HepG2 (cell line): ENCODE results near the gene CARD8. TPM values are rescaled to one million over a fixed set of nuclear protein-coding genes. Genes with fewer than 3 reads are reported as not detected.

Experiments used
- ATAC-seq: fragments of 200-7000 bp; cut with Tn5 transposase; 3 replicates; pipeline ENCODE4 v1.9.1; 2020; ENCODE audit warnings: mild to moderate bottlenecking, moderate library complexity
- BruUV-seq: library from RNA; stranded (reverse); fragments of 400-500 nt; replicated peaks from 2 replicates; lab custom pipeline; 2021; lab: Mats Ljungman, UMichigan
- CTCF ChIA-PET: fragments of 300-600 bp; formaldehyde crosslinking; extraction: SDS; loops from one replicate; lab custom pipeline; 2021; ENCODE audit warnings: low total read pairs, inconsistent platforms, low intra/inter-chr PET ratio; lab: Yijun Ruan, JAX
- POLR2A ChIA-PET: fragments of 350-600 bp; sonication (Branson Sonifier 250); formaldehyde crosslinking; loops from one replicate; lab custom pipeline; 2020; ENCODE audit warnings: antibody characterized with exemption, inconsistent platforms; lab: Yijun Ruan, JAX
- DNase-seq: peaks from one replicate; pipeline ENCODE4 v3.0.0-alpha.2; 2015; ENCODE audit warnings: low spot score
- FAIRE-seq: peaks from 3 replicates; lab custom pipeline; 2011; peaks lifted over from hg19 to GRCh38; lab: Jason Lieb, UNC
- H2AFZ ChIP-seq: one replicate; pipeline ENCODE4 v1.6.1; 2011; ENCODE audit warnings: low read length, inconsistent platforms
- H3K27ac ChIP-seq: fragments of 300-600 bp; 3 replicates; pipeline ENCODE4 v1.8.0; 2011; ENCODE audit warnings: mixed run types, mild to moderate bottlenecking, mixed read lengths, low read length, inconsistent platforms; ENCODE audit not compliant: insufficient read depth; ENCODE audit errors: extremely low read length
- H3K27me3 ChIP-seq, 2 experiments: fragments of 200-600 bp in 1 of 2; 2 replicates in 1 of 2; 3 replicates in 1 of 2; pipeline versions ENCODE4 v1.6.0 to v1.8.0; 2011; ENCODE audit warnings: low read length in 2 of 2, mild to moderate bottlenecking in 2 of 2, moderate library complexity in 2 of 2, inconsistent platforms in 1 of 2; ENCODE audit not compliant: insufficient read depth in 2 of 2, control insufficient read depth in 1 of 2
- H3K36me3 ChIP-seq, 2 experiments: fragments of 200-600 bp in 1 of 2; replicated peaks in 1 of 2; 2 replicates in 1 of 2; 3 replicates in 1 of 2; pipeline versions ENCODE4 v1.5.1 to v1.8.0; 2011; ENCODE audit warnings: low read length in 2 of 2, inconsistent platforms in 1 of 2; ENCODE audit not compliant: insufficient read depth in 2 of 2, control insufficient read depth in 1 of 2
- H3K4me1 ChIP-seq: 2 replicates; pipeline ENCODE4 v1.5.1; 2012; ENCODE audit warnings: low read length, inconsistent platforms; ENCODE audit not compliant: insufficient read depth
- H3K4me2 ChIP-seq: 2 replicates; pipeline ENCODE4 v1.6.0; 2011; ENCODE audit warnings: low read depth, low read length, inconsistent platforms
- H3K4me3 ChIP-seq, 3 experiments: fragments of 200-600 bp in 1 of 3; sonication (generic), shearing (Covaris generic) in 1 of 3; replicated peaks in 1 of 3; 2 replicates each; pipeline ENCODE4 v1.5.1; 2011 to 2016; ENCODE audit warnings: low read length in 3 of 3, inconsistent platforms in 2 of 3, low read depth in 2 of 3, mild to moderate bottlenecking in 2 of 3, control low read depth in 1 of 3, mixed read lengths in 1 of 3; ENCODE audit not compliant: insufficient read depth in 1 of 3
- H3K79me2 ChIP-seq: one replicate; pipeline ENCODE4 v1.6.1; 2011; ENCODE audit warnings: low read length, inconsistent platforms; ENCODE audit not compliant: insufficient read depth
- H3K9ac ChIP-seq: 2 replicates; pipeline ENCODE4 v1.6.0; 2011; ENCODE audit warnings: mild to moderate bottlenecking, low read depth, low read length, inconsistent platforms; ENCODE audit not compliant: insufficient read depth
- H3K9me3 ChIP-seq: 2 replicates; pipeline ENCODE4 v1.5.1; 2012; ENCODE audit warnings: mild to moderate bottlenecking, low read length
- H4K20me1 ChIP-seq: 2 replicates; pipeline ENCODE4 v1.6.0; 2011; ENCODE audit warnings: inconsistent platforms, mild to moderate bottlenecking, low read length, moderate library complexity; ENCODE audit not compliant: insufficient read depth
- CBX2 ChIP-seq, 2 experiments: fragments of 200-600 bp in 1 of 2; sonication (generic); formaldehyde crosslinking in 1 of 2; IDR thresholded peaks; 2 replicates each; pipeline versions ENCODE4 v1.7.0 to v1.8.1; 2018 to 2022; ENCODE audit warnings: low read depth in 2 of 2, low read length in 1 of 2, mild to moderate bottlenecking in 1 of 2, missing genetic modification reagents in 1 of 2
- DNMT1 ChIP-seq: sonication (generic); formaldehyde crosslinking; IDR thresholded peaks from 2 replicates; pipeline ENCODE4 v1.5.1; 2020; ENCODE audit warnings: mild to moderate bottlenecking, missing genetic modification reagents
- IRX3 ChIP-seq: sonication (generic); formaldehyde crosslinking; IDR thresholded peaks from 2 replicates; pipeline ENCODE4 v1.8.1; 2023; ENCODE audit warnings: mild to moderate bottlenecking, low read depth, missing genetic modification reagents, borderline replicate concordance
- KDM4B ChIP-seq: sonication (generic); formaldehyde crosslinking; IDR thresholded peaks from 2 replicates; pipeline ENCODE4 v1.4.0; 2020; ENCODE audit warnings: missing genetic modification reagents
- PHF20 ChIP-seq: sonication (generic); formaldehyde crosslinking; IDR thresholded peaks from 2 replicates; pipeline ENCODE4 v1.5.0; 2020; ENCODE audit warnings: mild to moderate bottlenecking, missing genetic modification reagents
- SNAPC2 ChIP-seq: sonication (generic); formaldehyde crosslinking; IDR thresholded peaks from 2 replicates; pipeline ENCODE4 v1.8.1; 2022; ENCODE audit warnings: mild to moderate bottlenecking, missing genetic modification reagents
- TMF1 ChIP-seq: sonication (generic); formaldehyde crosslinking; IDR thresholded peaks from 2 replicates; pipeline ENCODE4 v1.8.1; 2022; ENCODE audit warnings: low read depth, missing genetic modification reagents
- U2AF2 ChIP-seq: fragments of 200-400 bp; formaldehyde crosslinking; IDR thresholded peaks from 2 replicates; pipeline ENCODE4 v1.6.1; 2017; ENCODE audit warnings: low read depth, mild to moderate bottlenecking, low read length
- ZNF207 ChIP-seq: fragments of 450-650 bp; IDR thresholded peaks from 2 replicates; pipeline ENCODE4 v1.6.1; 2016; ENCODE audit warnings: antibody characterized with exemption, borderline replicate concordance
- ZNF550 ChIP-seq: sonication (generic); formaldehyde crosslinking; IDR thresholded peaks from 2 replicates; pipeline ENCODE4 v1.4.0; 2020; ENCODE audit warnings: mild to moderate bottlenecking, missing genetic modification reagents, borderline replicate concordance
- ZNF660 ChIP-seq: sonication (generic); formaldehyde crosslinking; IDR thresholded peaks from 2 replicates; pipeline ENCODE4 v1.5.1; 2020; ENCODE audit warnings: mild to moderate bottlenecking, low read depth, missing genetic modification reagents, borderline replicate concordance
- ZNF713 ChIP-seq: sonication (generic); formaldehyde crosslinking; IDR thresholded peaks from 2 replicates; pipeline ENCODE4 v1.4.0; 2020; ENCODE audit warnings: mild to moderate bottlenecking, missing genetic modification reagents
- WGBS: methylation state at CpG from one replicate; pipeline ENCODE4 v1.1.6; 2017; ENCODE audit warnings: low lambda C conversion rate; 5-methylcytosine and 5-hydroxymethylcytosine counted together
- in situ Hi-C: cut with HindIII; loops from 2 replicates; pipeline ENCODE4 v1.10.0; 2017; ENCODE audit warnings: low pct_unique_long_range_greater_than_20kb; ENCODE audit not compliant: extremely low pct_ligation_motif_present
- intact Hi-C: fragments of 100-400 bp; cut with micrococcal nuclease; formaldehyde crosslinking; loops from one replicate; pipeline ENCODE4 v1.10.0; 2022; ENCODE audit not compliant: unreplicated experiment
- polyA plus RNA-seq, 8 experiments: library from polyadenylated mRNA; depleted of rRNA in 3 of 8; stranded (reverse) in 7 of 8; unstranded in 1 of 8; fragments of >200 nt; fragmentation: Illumina TruSeq in 4 of 8; extraction: Trizol in 4 of 8; gene quantifications; 2 replicates each; pipeline versions ENCODE4 v1.2.1 to v1.2.3, GENCODE V29; 2011 to 2016; ENCODE audit warnings: low read depth in 4 of 8, missing spikeins in 1 of 8, mixed read lengths in 1 of 8; ENCODE audit not compliant: insufficient read depth in 1 of 8
- total RNA-seq, 5 experiments: library from RNA; depleted of rRNA; stranded (reverse); fragments of >200 nt; fragmentation: Illumina TruSeq; extraction: Trizol; gene quantifications; 2 replicates each; pipeline ENCODE4 v1.2.3, GENCODE V29; 2016; ENCODE audit warnings: low read depth in 1 of 5
- TF ChIP-seq, protein P1 (sequence below): fragments of 450-650 bp; IDR thresholded peaks from 2 replicates; pipeline ENCODE4 v1.6.1; 2017
- TF ChIP-seq, protein P2 (sequence below): sonication (generic); formaldehyde crosslinking; IDR thresholded peaks from 2 replicates; pipeline ENCODE4 v1.5.0; 2020; ENCODE audit warnings: mild to moderate bottlenecking, missing genetic modification reagents

Gene CARD8
- total and polyA plus RNA-seq, 2 of the 13 experiments (the other 11 are each of a cell fraction or from before 2014, with no cell fraction given), result 15.0 to 19.2 TPM

DNA sequence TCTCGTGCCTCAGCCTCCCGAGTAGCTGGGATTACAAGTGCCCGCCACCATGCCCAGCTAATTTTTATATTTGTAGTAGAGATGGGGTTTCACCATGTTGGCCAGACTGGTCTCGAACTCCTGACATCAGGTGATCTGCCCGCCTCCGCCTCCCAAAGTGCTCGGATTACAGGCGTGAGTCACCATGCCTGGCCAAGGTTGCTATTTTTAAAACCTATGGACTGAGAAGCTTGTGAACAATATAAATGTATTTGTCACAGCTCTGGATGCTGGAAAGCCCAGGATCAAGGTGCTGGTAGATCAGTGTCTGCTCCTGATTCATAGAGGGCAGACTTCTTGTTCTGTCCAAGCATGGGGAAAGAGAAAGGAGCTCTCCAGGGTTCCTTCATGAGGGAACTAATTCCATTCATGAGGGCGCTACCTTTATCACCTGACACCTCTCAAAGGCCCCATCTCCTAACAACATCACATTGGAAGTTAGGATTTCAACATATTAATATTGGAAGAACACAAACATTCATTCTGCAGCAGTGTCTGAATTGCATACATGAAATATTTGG is 16.1 kb downstream of the CARD8 start:
- Histone ChIP-seq H3K27me3 (no peaks in the 10 kb centered on the region), H3K79me2 (no peaks in the 10 kb centered on the region), H3K36me3 (peaks cover 3 to 14% of the 10 kb centered on the region in 2 experiments; a peak in 4 of 5 replicates), H3K4me1 (no peaks in the 10 kb centered on the region), H3K4me3 (no peak overlapping the region), H3K9me3 (no peaks in the 10 kb centered on the region), H3K9ac (no peak overlapping the region), H2AFZ (no peak overlapping the region), H3K27ac (no peak overlapping the region), H3K4me2 (no peak overlapping the region), H4K20me1 (no peaks in the 10 kb centered on the region)
- ChIA-PET CTCF (no interaction called here), POLR2A (no interaction called here)
- TF ChIP-seq KDM4B (CRISPR knock-in tag) (no peak), SNAPC2 (CRISPR knock-in tag) (no peak), ZNF713 (no peak), ZNF550 (CRISPR knock-in tag) (no peak), U2AF2 (no peak), ZNF660 (no peak), TMF1 (CRISPR knock-in tag) (no peak), ZNF207 (no peak), PHF20 (CRISPR knock-in tag) (no peak), CBX2 (IDR thresholded peaks at IDR 0.05; ENCODE audit: low read depth, low read length) (no peak), CBX2 (CRISPR knock-in tag; IDR thresholded peaks at IDR 0.05; ENCODE audit: low read depth) (no peak), DNMT1 (CRISPR knock-in tag) (no peak), IRX3 (CRISPR knock-in tag) (no peak)
- TF ChIP-seq, protein P1, sequence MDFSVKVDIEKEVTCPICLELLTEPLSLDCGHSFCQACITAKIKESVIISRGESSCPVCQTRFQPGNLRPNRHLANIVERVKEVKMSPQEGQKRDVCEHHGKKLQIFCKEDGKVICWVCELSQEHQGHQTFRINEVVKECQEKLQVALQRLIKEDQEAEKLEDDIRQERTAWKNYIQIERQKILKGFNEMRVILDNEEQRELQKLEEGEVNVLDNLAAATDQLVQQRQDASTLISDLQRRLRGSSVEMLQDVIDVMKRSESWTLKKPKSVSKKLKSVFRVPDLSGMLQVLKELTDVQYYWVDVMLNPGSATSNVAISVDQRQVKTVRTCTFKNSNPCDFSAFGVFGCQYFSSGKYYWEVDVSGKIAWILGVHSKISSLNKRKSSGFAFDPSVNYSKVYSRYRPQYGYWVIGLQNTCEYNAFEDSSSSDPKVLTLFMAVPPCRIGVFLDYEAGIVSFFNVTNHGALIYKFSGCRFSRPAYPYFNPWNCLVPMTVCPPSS, result no peak
- TF ChIP-seq, protein P2, sequence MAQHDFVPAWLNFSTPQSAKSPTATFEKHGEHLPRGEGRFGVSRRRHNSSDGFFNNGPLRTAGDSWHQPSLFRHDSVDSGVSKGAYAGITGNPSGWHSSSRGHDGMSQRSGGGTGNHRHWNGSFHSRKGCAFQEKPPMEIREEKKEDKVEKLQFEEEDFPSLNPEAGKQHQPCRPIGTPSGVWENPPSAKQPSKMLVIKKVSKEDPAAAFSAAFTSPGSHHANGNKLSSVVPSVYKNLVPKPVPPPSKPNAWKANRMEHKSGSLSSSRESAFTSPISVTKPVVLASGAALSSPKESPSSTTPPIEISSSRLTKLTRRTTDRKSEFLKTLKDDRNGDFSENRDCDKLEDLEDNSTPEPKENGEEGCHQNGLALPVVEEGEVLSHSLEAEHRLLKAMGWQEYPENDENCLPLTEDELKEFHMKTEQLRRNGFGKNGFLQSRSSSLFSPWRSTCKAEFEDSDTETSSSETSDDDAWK, result no peak
- FAIRE-seq, result no peak
- no peak for ATAC-seq
- no peak for DNase-seq
- no TSS peak for BruUV-seq
- intact Hi-C loops (no loop called here), in situ Hi-C loops (no loop called here)
- WGBS, result 96% methylated on average over 9 of the region's 9 CpGs
